ENCODE measurements around the gene RAPGEF6. TPM values are rescaled to one million over a fixed set of nuclear protein-coding genes. Genes with fewer than 3 reads are reported as not detected.

RAPGEF6 gene
- polyA plus RNA-seq, 1 donor (not counting 4 experiments of a cell fraction or from before 2014, with no cell fraction given) = 8.7 TPM

DNA sequence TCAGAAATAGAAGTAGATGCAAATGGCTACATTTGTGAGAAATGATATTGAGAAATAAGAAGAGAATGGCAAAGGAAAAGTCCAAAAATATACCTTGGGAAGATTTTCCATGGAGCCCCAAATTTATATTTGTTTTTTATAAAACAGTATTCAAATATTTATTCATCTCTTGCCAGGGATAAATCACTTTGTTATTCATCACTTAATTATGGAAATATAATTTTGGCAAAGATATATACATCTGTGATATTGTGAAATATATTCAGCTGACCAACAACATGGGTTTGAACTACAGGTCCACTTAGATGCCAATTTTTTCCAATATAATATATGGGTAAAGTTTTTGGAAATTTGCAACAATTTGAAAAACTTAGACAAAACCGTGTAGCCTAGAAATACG is 19.7 kb upstream of the RAPGEF6 start:
- DNase-seq (ENCODE audit: low read depth, low spot score) (no peak), FAIRE-seq (no peak)
- dilution Hi-C loops (cut with MboI; ENCODE audit: extremely low pct_ligation_motif_present, low sequenced_read_pairs) = no loop called here
- Histone ChIP-seq H3K9me1 (ENCODE audit: control insufficient read depth, extremely low read depth, insufficient read depth, low read length) (no peaks in the 10 kb centered on the region), H3K4me3 (ENCODE audit: control insufficient read depth in 2 of 3, extremely low read depth in 1 of 3, insufficient read depth in 2 of 3, low read depth in 1 of 3, low read length in 3 of 3) (no peak overlapping the region), H2AFZ (ENCODE audit: control insufficient read depth, low read length) (no peak overlapping the region), H3K27ac (ENCODE audit: control insufficient read depth, insufficient read depth, low read length) (no peak overlapping the region), H3K4me1 (ENCODE audit: control insufficient read depth, extremely low read depth, insufficient read depth, low read length) (no peaks in the 10 kb centered on the region), H3K9ac (ENCODE audit: control insufficient read depth, extremely low read depth, insufficient read depth, low read length) (no peak overlapping the region), H3K4me2 (ENCODE audit: control insufficient read depth, extremely low read depth, insufficient read depth, low read depth, low read length) (no peak overlapping the region), H3K79me2 (ENCODE audit: control insufficient read depth, insufficient read depth, low read length) (no peaks in the 10 kb centered on the region), H3K27me3 (ENCODE audit: control insufficient read depth, extremely low read depth, insufficient read depth, low read length) (no peaks in the 10 kb centered on the region), H4K20me1 (ENCODE audit: control insufficient read depth, extremely low read depth, insufficient read depth, low read length) (no peaks in the 10 kb centered on the region), H3K36me3 (ENCODE audit: control insufficient read depth in 2 of 2, extremely low read depth in 1 of 2, insufficient read depth in 2 of 2, low read length in 2 of 2) (peaks cover 0 to 9% of the 10 kb centered on the region in 2 experiments), H3K9me3 (ENCODE audit: control insufficient read depth, low read depth, low read length) (no peaks in the 10 kb centered on the region)
- TF ChIP-seq, protein P1, sequence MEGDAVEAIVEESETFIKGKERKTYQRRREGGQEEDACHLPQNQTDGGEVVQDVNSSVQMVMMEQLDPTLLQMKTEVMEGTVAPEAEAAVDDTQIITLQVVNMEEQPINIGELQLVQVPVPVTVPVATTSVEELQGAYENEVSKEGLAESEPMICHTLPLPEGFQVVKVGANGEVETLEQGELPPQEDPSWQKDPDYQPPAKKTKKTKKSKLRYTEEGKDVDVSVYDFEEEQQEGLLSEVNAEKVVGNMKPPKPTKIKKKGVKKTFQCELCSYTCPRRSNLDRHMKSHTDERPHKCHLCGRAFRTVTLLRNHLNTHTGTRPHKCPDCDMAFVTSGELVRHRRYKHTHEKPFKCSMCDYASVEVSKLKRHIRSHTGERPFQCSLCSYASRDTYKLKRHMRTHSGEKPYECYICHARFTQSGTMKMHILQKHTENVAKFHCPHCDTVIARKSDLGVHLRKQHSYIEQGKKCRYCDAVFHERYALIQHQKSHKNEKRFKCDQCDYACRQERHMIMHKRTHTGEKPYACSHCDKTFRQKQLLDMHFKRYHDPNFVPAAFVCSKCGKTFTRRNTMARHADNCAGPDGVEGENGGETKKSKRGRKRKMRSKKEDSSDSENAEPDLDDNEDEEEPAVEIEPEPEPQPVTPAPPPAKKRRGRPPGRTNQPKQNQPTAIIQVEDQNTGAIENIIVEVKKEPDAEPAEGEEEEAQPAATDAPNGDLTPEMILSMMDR (optimal IDR thresholded peaks at IDR 0.05 in 1 of 3, IDR thresholded peaks at IDR 0.05 in 1 of 3, conservative IDR thresholded peaks at IDR 0.05 in 1 of 3; ENCODE audit: extremely low read depth in 1 of 3, insufficient read depth in 2 of 3, low read length in 3 of 3) = no peak
- no peak for TF ChIP-seq EZH2 (IDR thresholded peaks at IDR 0.05; ENCODE audit: low read length)

- Histone ChIP-seq H2AFZ (ENCODE audit: control insufficient read depth, low read length) (no peak overlapping the region), H3K36me3 (ENCODE audit: control insufficient read depth in 2 of 2, extremely low read depth in 1 of 2, insufficient read depth in 2 of 2, low read length in 2 of 2) (peaks cover 0 to 7% of the 10 kb centered on the region in 2 experiments), H3K4me2 (ENCODE audit: control insufficient read depth, extremely low read depth, insufficient read depth, low read depth, low read length) (no peak overlapping the region), H4K20me1 (ENCODE audit: control insufficient read depth, extremely low read depth, insufficient read depth, low read length) (no peaks in the 10 kb centered on the region), H3K27ac (ENCODE audit: control insufficient read depth, insufficient read depth, low read length) (no peak overlapping the region), H3K27me3 (ENCODE audit: control insufficient read depth, extremely low read depth, insufficient read depth, low read length) (no peaks in the 10 kb centered on the region), H3K4me3 (ENCODE audit: control insufficient read depth in 2 of 3, extremely low read depth in 1 of 3, insufficient read depth in 2 of 3, low read depth in 1 of 3, low read length in 3 of 3) (no peak overlapping the region), H3K4me1 (ENCODE audit: control insufficient read depth, extremely low read depth, insufficient read depth, low read length) (no peaks in the 10 kb centered on the region), H3K9me1 (ENCODE audit: control insufficient read depth, extremely low read depth, insufficient read depth, low read length) (no peaks in the 10 kb centered on the region), H3K9ac (ENCODE audit: control insufficient read depth, extremely low read depth, insufficient read depth, low read length) (no peak overlapping the region), H3K79me2 (ENCODE audit: control insufficient read depth, insufficient read depth, low read length) (no peaks in the 10 kb centered on the region), H3K9me3 (ENCODE audit: control insufficient read depth, low read depth, low read length) (no peaks in the 10 kb centered on the region)
- dilution Hi-C loops (cut with MboI; ENCODE audit: extremely low pct_ligation_motif_present, low sequenced_read_pairs) = no loop called here
- FAIRE-seq = no peak
- TF ChIP-seq, protein P1 (optimal IDR thresholded peaks at IDR 0.05 in 1 of 3, IDR thresholded peaks at IDR 0.05 in 1 of 3, conservative IDR thresholded peaks at IDR 0.05 in 1 of 3; ENCODE audit: extremely low read depth in 1 of 3, insufficient read depth in 2 of 3, low read length in 3 of 3) = no peak
- TF ChIP-seq EZH2 (IDR thresholded peaks at IDR 0.05; ENCODE audit: low read length) = no peak
- no peak for DNase-seq (ENCODE audit: low read depth, low spot score)
Observed at GRCh38 chr5:131654309-131654708, 19.3 kb upstream of the RAPGEF6 start.

Data from keratinocyte (primary cell).